Subcutaneous abdominal adipose tissue (tissue), 5 donors: ENCODE results near the gene PIP4K2A.

Source experiments
- H3K27ac ChIP-seq: one replicate; pipeline ENCODE4 v1.7.0; 2013; ENCODE audit warnings: low read depth, mild to moderate bottlenecking, inconsistent platforms, low read length, moderate library complexity
- H3K27me3 ChIP-seq, 5 donors: one replicate each; pipeline ENCODE4 v1.7.0; 2013; ENCODE audit warnings: low read length in 5 of 5, inconsistent platforms in 1 of 5; ENCODE audit not compliant: control insufficient read depth in 5 of 5, insufficient read depth in 4 of 5
- H3K36me3 ChIP-seq, 5 donors: one replicate each; pipeline ENCODE4 v1.7.0; 2013; ENCODE audit warnings: low read length in 5 of 5; ENCODE audit not compliant: control insufficient read depth in 5 of 5, insufficient read depth in 5 of 5
- H3K4me1 ChIP-seq, 5 donors: one replicate each; pipeline ENCODE4 v1.7.0; 2013; ENCODE audit warnings: low read length in 5 of 5, mild to moderate bottlenecking in 3 of 5, moderate library complexity in 1 of 5; ENCODE audit not compliant: control insufficient read depth in 5 of 5, insufficient read depth in 5 of 5
- H3K4me3 ChIP-seq, 5 donors: one replicate each; pipeline ENCODE4 v1.7.0; 2013; ENCODE audit warnings: low read length in 5 of 5, low read depth in 1 of 5
- H3K9ac ChIP-seq, 5 donors: one replicate each; pipeline ENCODE4 v1.7.0; 2013; ENCODE audit warnings: low read length in 5 of 5, mild to moderate bottlenecking in 4 of 5, moderate library complexity in 3 of 5
- H3K9me3 ChIP-seq, 5 donors: one replicate each; pipeline ENCODE4 v1.7.0; 2013; ENCODE audit warnings: low read length in 5 of 5; ENCODE audit not compliant: control insufficient read depth in 5 of 5
- donor health status: healthy.
- donor health status: healthy.
- donor health status: healthy.
- donor health status: healthy.
- donor health status: healthy.

PIP4K2A gene

DNA sequence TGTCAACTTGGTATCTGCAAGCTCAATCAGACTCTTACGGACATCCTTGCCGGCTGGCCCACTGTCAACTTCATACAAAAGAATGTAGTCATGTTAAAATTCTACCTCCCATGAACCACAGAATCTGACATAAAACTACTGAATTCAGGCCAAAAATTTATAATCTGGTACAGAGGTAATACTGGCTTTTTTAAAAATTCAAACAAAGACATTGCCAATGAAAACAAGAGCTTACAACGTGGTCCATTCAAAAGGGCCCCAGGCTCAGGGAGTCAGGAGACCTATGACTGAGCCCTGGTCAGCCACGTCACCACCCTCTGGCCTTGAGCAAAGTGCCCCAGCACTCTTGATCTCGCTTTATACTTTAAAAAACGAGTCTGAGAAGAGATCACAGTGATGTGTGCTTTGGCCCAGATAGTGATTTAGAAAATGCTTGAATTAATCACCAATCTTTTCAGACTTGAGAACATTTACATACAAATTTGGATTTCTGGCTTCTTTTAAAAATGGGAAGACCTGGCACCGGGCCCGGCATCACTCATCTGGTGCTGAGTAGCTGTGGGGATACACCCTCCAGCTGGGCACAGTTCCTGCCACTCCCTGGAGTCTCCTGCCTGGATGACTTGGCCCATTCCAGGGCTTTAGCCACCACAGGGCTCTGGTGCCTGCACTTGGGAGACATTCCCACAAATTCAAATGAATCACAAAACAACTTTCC is 94.1 kb downstream of the PIP4K2A start:
- H3K4me1 ChIP-seq: peaks cover 0 to 48% (median 43%) of the 10 kb centered on the region in 5 donors
- no peak overlapping the region for H3K9ac ChIP-seq
- no peaks in the 10 kb centered on the region for H3K36me3 ChIP-seq
- no peaks in the 10 kb centered on the region for H3K27me3 ChIP-seq
- H3K4me3 ChIP-seq: no peak overlapping the region
- H3K9me3 ChIP-seq: no peaks in the 10 kb centered on the region
- H3K27ac ChIP-seq: peak overlapping the region; percentile 34

DNA sequence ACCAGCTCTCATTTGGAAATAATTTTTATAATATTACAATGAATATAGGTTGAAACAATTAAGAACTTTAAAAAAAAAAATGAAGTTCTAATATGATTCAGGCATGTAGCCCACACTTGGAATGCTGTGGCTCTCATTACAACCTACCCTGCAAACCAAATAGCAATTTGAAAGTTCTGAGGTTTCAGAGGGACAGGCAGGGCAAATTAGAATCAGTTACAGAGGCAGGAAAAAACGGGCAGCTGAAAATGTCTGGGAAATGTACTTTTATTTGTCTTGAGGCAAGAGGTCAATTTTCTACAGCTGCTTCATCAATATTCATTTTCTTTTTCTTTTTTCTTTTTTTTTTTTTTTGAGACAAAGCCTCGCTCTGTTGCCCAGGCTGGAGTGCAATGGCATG is 95.3 kb downstream of the PIP4K2A start:
- no peak overlapping the region for H3K4me3 ChIP-seq
- H3K4me1 ChIP-seq: peaks cover 0 to 43% (median 33%) of the 10 kb centered on the region in 5 donors
- no peak overlapping the region for H3K27ac ChIP-seq
- H3K27me3 ChIP-seq: no peaks in the 10 kb centered on the region
- no peaks in the 10 kb centered on the region for H3K9me3 ChIP-seq
- no peak overlapping the region for H3K9ac ChIP-seq
- no peaks in the 10 kb centered on the region for H3K36me3 ChIP-seq

DNA sequence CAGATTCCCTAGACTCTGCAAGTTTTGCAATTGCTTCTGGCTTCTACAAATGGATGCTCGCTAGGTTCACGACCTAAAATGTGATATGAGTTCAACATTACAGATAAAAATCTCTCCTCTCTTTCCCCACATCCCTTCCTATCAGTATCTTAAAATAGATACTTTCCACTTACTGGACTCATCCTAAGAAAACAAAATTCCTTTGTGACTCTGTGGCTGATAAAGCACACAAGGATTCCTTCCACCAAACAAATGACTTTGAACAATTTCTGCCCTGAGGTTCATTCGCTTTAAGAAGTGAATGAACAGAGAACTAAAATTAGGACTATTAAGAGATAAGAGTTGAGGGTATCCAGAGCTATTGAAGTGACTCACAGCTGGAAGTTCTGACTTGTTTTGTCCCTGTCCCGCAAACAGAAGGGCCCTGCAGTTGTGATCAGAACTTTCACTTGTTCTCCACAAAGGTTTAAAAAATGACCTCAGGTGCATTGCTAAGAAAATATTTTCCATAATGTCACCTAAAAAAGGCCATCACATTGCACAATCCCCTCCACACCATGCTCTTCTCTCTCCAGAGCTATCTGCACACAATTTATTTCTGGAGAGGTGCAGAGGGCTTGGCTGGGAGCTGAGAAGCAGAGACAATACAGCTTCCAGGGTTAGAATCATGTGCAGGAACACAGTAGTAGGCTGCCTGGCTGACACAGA is 96.1 kb downstream of the PIP4K2A start:
- Histone ChIP-seq H3K4me3 (no peak overlapping the region), H3K9ac (no peak overlapping the region), H3K4me1 (peaks cover 0 to 37% (median 27%) of the 10 kb centered on the region in 5 donors), H3K27me3 (no peaks in the 10 kb centered on the region), H3K36me3 (no peaks in the 10 kb centered on the region), H3K27ac (peak overlapping the region; percentile 12), H3K9me3 (no peaks in the 10 kb centered on the region)

DNA sequence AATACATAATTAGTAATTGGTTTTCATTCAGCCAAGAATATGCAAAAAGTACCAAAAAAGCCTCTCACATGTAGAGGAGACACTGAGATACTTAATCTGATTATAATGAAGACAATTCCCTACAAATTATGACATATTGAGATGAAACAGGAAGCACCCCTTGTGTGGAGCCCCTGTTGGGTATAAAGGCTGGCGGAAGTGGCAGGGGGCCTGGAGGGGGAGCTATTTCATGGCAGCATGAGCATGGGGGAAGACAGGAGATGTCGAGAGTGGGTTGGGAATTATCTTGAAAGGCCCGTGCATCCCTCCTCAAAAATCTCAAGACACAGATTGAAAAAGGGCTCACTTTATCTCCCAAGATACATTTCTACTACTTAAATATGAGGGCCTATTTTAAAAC is 96.9 kb downstream of the PIP4K2A start:
- Histone ChIP-seq H3K27me3 (no peaks in the 10 kb centered on the region), H3K36me3 (no peaks in the 10 kb centered on the region), H3K4me3 (no peak overlapping the region), H3K9me3 (no peaks in the 10 kb centered on the region), H3K4me1 (peaks cover 0 to 37% (median 27%) of the 10 kb centered on the region in 5 donors), H3K9ac (no peak overlapping the region), H3K27ac (no peak overlapping the region)

DNA sequence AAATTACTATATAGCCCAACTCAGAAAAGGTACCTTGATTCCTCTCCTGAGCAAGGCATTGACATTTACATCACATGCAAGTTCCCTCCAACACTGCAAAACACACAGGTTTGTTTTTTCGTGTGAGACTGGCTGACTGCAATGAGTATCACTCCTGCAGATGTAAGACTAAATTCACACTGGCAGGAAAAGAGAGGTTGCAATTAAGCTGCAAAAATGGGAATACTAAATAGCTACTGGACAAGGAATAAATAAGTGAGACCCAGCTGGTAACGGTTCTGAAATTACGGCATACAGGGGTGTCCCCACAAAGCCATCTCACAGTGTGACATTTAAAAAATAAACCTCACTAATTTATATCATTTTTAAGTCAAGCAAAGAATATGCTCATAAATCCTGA is 97.3 kb downstream of the PIP4K2A start:
- no peaks in the 10 kb centered on the region for H3K27me3 ChIP-seq
- H3K4me3 ChIP-seq: no peak overlapping the region
- H3K27ac ChIP-seq: no peak overlapping the region
- H3K9me3 ChIP-seq: no peaks in the 10 kb centered on the region
- H3K9ac ChIP-seq: no peak overlapping the region
- peaks cover 0 to 37% (median 27%) of the 10 kb centered on the region in 5 donors for H3K4me1 ChIP-seq
- no peaks in the 10 kb centered on the region for H3K36me3 ChIP-seq

DNA sequence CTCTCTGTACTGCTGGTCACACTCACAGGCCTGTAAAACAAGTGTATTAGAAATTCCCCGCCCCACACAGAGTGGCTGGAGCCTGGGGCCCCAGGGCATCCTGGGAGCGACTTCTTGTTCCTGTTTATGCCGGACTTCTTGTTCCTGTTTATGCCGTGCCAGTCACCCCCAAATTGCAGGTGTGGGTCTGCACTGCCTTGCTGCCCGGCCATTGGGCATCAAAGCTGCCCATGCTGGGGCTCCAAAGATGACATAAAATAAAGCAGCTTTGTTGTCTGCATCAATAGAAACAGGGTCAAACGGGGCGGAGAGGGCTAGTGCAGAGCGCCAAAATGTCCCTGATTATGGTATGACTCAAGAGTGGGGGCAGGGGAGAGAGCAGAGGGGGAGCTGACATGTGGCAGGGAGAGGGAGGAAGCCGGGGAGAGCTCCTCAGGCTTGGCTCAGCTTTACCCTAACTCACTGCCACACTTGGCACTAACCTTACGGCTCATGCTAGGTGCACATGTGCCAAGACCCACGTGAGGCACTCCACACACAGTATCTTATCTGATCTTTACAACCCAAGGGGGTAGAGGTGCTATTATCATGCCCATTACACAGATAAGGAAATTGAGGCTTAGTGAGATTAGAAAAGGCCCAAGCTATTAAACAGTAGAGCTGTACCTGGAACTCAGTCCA is 98.4 kb downstream of the PIP4K2A start:
- H3K4me3 ChIP-seq: peak overlapping the region in 4 of 5 donors; percentile 20 to 43 (median 34)
- H3K9me3 ChIP-seq: no peaks in the 10 kb centered on the region
- no peaks in the 10 kb centered on the region for H3K36me3 ChIP-seq
- peaks cover 0 to 32% (median 24%) of the 10 kb centered on the region in 5 donors for H3K4me1 ChIP-seq
- H3K27ac ChIP-seq: no peak overlapping the region
- H3K27me3 ChIP-seq: no peaks in the 10 kb centered on the region
- H3K9ac ChIP-seq: no peak overlapping the region

DNA sequence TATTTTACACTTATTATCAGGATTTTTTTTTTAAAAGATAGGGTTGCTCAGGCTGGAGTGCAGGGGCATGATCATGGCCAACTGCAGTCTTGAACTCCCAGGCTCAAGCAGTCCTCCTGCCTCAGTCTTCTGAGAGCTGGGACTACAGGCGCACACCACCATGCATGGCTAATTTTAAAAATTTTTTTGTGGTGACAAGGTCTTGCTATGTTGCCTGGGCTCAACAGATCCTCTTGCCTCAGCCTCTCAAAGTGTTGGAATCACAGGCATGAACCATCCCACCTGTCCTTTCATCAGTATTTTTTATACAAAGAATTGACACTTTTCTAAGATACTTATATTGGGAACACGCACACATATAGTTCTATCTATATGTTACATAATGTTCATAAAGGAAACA is 99.3 kb downstream of the PIP4K2A start:
- Histone ChIP-seq H3K4me3 (no peak overlapping the region), H3K27me3 (no peaks in the 10 kb centered on the region), H3K9me3 (no peaks in the 10 kb centered on the region), H3K4me1 (peaks cover 0 to 25% (median 15%) of the 10 kb centered on the region in 5 donors), H3K36me3 (no peaks in the 10 kb centered on the region), H3K27ac (no peak overlapping the region), H3K9ac (no peak overlapping the region)

DNA sequence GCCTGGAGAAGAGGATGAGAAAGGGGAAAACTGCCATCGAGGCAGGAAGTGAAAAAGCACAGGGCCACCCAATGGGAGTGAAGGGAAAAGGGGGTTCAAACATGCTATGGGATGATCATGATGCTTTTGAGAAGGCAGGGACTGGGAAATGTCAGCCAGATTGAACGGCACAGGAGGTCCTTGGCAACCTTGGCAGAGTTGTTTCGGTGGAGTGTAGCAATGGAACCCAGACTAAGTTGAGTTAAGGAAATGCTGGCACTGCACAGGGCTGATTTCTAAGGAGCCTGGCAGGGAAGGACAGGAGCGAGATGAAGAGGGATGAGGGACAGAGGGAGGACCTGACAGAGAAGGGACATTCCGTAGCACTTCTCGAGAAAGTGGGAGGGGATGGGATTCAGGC is 101.4 kb downstream of the PIP4K2A start:
- Histone ChIP-seq H3K9ac (no peak overlapping the region), H3K9me3 (no peaks in the 10 kb centered on the region), H3K4me1 (peaks cover 0 to 18% (median 12%) of the 10 kb centered on the region in 5 donors), H3K4me3 (no peak overlapping the region), H3K27ac (no peak overlapping the region), H3K36me3 (peaks cover 0 to 9% (median 4%) of the 10 kb centered on the region in 5 donors), H3K27me3 (no peaks in the 10 kb centered on the region)

DNA sequence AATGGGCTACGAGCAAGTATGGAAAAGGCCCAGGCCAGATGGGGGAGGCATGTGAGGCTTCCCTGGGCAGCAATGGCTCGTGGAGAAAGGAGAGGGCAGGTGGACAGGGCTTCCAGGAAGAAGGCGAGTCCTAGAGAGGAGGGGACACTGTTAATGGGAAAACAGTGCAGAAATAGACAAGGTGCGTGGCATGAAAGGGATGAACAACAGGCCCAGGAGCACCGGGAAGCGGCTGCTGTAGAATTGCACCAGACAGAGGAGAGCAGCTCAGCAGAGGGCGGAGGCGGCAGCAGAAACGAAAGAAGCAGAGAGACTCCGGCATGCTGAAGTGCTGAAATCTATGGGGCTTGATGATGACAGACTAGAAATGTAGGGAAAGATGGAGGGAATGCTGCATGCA is 102.1 kb downstream of the PIP4K2A start:
- Histone ChIP-seq H3K9ac (no peak overlapping the region), H3K27me3 (no peaks in the 10 kb centered on the region), H3K36me3 (peaks cover 0 to 14% (median 8%) of the 10 kb centered on the region in 5 donors), H3K4me3 (no peak overlapping the region), H3K27ac (no peak overlapping the region), H3K4me1 (peaks cover 0 to 15% (median 12%) of the 10 kb centered on the region in 5 donors), H3K9me3 (no peaks in the 10 kb centered on the region)
